NB4 (cell line): Measurements from ENCODE around the gene GNG13.
A peak's percentile ranks its signal among the peaks of the same experiment; 100 is the strongest.
"Not testable (repeated sequence)": the region's sequence is repeated elsewhere in the genome, so short reads cannot be mapped to it uniquely, and the experiment has no call there.

ENCODE experiments used
- DNase-seq: peaks from one replicate; pipeline ENCODE4 v3.0.0; 2010; ENCODE audit warnings: low read depth
- H3K4me3 ChIP-seq: one replicate; pipeline ENCODE4 v1.5.1; 2011; ENCODE audit warnings: mild to moderate bottlenecking, low read depth, low read length, moderate library complexity
- MYC ChIP-seq: IDR thresholded peaks from 2 replicates; pipeline ENCODE4 v1.6.1; 2011; ENCODE audit warnings: low read depth, low read length
- POLR2A ChIP-seq: IDR thresholded peaks from 2 replicates; pipeline ENCODE4 v1.6.1; 2011; ENCODE audit warnings: mild to moderate bottlenecking; ENCODE audit not compliant: insufficient read length; ENCODE audit errors: extremely low read depth
- TF ChIP-seq, protein P1 (sequence below): IDR thresholded peaks from 2 replicates; pipeline ENCODE4 v1.6.1; 2011; ENCODE audit warnings: low read depth, low read length
- TF ChIP-seq, protein P2 (sequence below): IDR thresholded peaks from one replicate; pipeline ENCODE4 v1.5.1; 2012; ENCODE audit warnings: low read depth, low read length

GNG13 gene

GRCh38 chr16:756428-756827, 44.1 kb downstream of the GNG13 start:
- no peak for DNase-seq
- TF ChIP-seq POLR2A (no peak), MYC (no peak)
- TF ChIP-seq, protein P1, sequence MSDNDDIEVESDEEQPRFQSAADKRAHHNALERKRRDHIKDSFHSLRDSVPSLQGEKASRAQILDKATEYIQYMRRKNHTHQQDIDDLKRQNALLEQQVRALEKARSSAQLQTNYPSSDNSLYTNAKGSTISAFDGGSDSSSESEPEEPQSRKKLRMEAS = no peak
- TF ChIP-seq, protein P2, sequence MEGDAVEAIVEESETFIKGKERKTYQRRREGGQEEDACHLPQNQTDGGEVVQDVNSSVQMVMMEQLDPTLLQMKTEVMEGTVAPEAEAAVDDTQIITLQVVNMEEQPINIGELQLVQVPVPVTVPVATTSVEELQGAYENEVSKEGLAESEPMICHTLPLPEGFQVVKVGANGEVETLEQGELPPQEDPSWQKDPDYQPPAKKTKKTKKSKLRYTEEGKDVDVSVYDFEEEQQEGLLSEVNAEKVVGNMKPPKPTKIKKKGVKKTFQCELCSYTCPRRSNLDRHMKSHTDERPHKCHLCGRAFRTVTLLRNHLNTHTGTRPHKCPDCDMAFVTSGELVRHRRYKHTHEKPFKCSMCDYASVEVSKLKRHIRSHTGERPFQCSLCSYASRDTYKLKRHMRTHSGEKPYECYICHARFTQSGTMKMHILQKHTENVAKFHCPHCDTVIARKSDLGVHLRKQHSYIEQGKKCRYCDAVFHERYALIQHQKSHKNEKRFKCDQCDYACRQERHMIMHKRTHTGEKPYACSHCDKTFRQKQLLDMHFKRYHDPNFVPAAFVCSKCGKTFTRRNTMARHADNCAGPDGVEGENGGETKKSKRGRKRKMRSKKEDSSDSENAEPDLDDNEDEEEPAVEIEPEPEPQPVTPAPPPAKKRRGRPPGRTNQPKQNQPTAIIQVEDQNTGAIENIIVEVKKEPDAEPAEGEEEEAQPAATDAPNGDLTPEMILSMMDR = no peak
- H3K4me3 ChIP-seq = no peak overlapping the region

DNA sequence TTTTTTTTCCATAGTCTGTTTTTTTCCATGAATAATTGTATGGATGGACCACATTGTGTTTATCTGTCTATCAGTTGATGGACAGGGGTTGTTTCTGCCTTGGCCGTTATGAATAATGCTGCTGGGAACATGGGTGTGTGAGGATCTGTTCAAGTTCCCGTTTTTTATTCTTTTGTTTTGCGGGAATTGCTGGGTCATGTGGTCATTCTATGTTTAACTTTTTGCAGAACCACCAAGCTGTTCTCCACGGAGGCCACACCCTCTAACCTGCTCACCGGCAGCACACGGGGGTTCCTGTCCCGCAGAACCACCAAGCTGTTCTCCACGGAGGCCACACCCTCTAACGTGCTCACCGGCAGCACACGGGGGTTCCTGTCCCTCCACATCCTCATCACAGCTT, 45.9 kb downstream of the GNG13 start:
- no peak overlapping the region for H3K4me3 ChIP-seq
- no peak for TF ChIP-seq POLR2A
- no peak for TF ChIP-seq MYC
- TF ChIP-seq, protein P2 = no peak
- peak; percentile 64 for DNase-seq

- DNase-seq, H3K4me3 ChIP-seq: not testable (repeated sequence)
These were observed 46.4 kb downstream of the GNG13 start for GRCh38 chr16:754121-754607.

- TF ChIP-seq, protein P1 = no peak
- H3K4me3 ChIP-seq = no peak overlapping the region
- no peak for DNase-seq
These were observed 48.6 kb downstream of the GNG13 start for GRCh38 chr16:752007-752312.

DNA sequence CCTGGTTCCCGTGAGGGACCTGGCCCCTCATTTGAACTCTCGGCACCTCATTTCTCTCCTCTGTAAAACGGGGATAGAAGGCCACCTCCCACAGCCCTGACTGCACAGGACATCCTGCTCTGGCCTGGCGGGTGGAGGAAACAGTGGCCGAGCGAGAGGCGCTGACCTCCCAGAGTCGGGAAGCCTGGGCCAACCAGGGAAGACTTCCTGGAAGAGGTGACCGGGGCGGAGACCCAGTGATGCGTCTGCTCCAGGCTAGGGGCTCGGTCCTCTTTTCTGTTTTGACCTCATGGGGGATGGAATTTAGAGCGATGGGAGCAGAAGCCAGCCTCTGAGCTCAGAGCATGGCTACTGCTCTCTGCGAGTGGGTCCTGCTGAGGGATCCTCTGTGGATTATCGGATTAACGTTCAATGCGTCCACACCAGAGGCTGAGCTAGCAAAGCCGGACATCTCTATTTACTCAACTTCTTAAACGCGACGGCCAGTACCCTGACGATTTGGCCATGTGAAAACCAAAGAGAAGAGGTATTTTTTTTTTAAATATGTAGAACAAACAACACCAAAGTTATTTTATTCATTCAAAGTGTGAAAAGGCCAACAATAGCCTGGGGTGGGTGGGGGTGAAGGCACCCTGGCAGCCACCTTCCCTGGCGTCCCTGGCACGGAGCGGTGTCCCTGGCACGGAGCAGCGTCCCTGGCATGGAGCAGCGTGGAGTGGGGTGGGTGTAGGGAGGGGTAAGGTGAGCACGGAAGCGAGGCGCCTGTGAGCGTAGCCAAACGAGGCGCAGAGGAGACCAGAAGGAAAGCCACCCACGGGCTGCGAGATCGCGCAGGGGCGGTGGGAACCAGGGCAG, 49.2 kb downstream of the GNG13 start:
- no peak for DNase-seq
- H3K4me3 ChIP-seq = no peak overlapping the region
- TF ChIP-seq MYC = no peak
- TF ChIP-seq POLR2A = no peak
- TF ChIP-seq, protein P1 = no peak
- TF ChIP-seq, protein P2 = no peak

- TF ChIP-seq MYC (no peak), POLR2A (no peak)
- TF ChIP-seq, protein P2 = no peak
- TF ChIP-seq, protein P1 = no peak
- DNase-seq = no peak
- no peak overlapping the region for H3K4me3 ChIP-seq
These were observed 50.0 kb downstream of the GNG13 start for GRCh38 chr16:750485-750884.

DNA sequence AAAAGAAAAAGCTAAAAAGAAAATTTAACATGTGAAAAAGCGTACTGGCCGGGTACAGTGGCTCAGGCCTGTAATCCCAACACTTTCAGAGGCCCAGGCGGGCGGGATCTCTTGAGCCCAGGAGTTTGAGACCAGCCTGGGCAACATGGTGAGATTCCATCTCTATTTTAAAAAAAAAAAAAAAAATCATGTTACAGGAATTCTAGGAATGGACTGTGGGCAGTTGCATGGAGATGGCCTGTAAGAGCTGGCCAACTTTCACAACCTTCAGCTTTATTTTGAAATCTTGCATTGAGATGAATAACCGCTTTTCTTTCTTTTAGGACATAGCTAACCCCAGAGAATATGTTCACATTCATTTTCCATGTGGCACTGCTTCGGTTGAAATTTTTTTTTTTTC, 51.5 kb downstream of the GNG13 start:
- H3K4me3 ChIP-seq = no peak overlapping the region
- TF ChIP-seq MYC (no peak), POLR2A (no peak)
- TF ChIP-seq, protein P2 = no peak
- TF ChIP-seq, protein P1 = no peak
- no peak for DNase-seq
